Sigmoid colon (tissue), 4 donors: ENCODE data around the gene BPI.

Experiments
- EP300 ChIP-seq, 4 donors: sonication (generic); formaldehyde crosslinking; IDR thresholded peaks; one replicate each; pipeline ENCODE4 v1.6.1; 2017; ENCODE audit warnings: antibody characterized with exemption in 4 of 4
- POLR2A ChIP-seq, 2 donors: fragments of 450-650 bp; IDR thresholded peaks; one replicate each; pipeline ENCODE4 v1.6.1; 2016; ENCODE audit warnings: antibody characterized with exemption in 2 of 2, mild to moderate bottlenecking in 2 of 2, moderate library complexity in 2 of 2
- POLR2AphosphoS5 ChIP-seq, 4 donors: sonication (generic); formaldehyde crosslinking; IDR thresholded peaks; one replicate each; pipeline ENCODE4 v1.6.1; 2017; ENCODE audit warnings: antibody characterized with exemption in 4 of 4
- TF ChIP-seq, protein P1 (sequence below), 4 experiments: fragments of 450-650 bp in 3 of 4; fragments of 200-600 bp in 1 of 4; IDR thresholded peaks; one replicate each; pipeline ENCODE4 v1.5.1; 2016 to 2019; ENCODE audit warnings: antibody characterized with exemption in 4 of 4, mild to moderate bottlenecking in 3 of 4, moderate library complexity in 2 of 4

GRCh38 chr20:38278131-38278530 is 25.8 kb upstream of the BPI start:
- TF ChIP-seq POLR2A (IDR thresholded peaks at IDR 0.05) (no peak), POLR2AphosphoS5 (IDR thresholded peaks at IDR 0.05) (no peak), EP300 (IDR thresholded peaks at IDR 0.05) (no peak)
- TF ChIP-seq, protein P1, sequence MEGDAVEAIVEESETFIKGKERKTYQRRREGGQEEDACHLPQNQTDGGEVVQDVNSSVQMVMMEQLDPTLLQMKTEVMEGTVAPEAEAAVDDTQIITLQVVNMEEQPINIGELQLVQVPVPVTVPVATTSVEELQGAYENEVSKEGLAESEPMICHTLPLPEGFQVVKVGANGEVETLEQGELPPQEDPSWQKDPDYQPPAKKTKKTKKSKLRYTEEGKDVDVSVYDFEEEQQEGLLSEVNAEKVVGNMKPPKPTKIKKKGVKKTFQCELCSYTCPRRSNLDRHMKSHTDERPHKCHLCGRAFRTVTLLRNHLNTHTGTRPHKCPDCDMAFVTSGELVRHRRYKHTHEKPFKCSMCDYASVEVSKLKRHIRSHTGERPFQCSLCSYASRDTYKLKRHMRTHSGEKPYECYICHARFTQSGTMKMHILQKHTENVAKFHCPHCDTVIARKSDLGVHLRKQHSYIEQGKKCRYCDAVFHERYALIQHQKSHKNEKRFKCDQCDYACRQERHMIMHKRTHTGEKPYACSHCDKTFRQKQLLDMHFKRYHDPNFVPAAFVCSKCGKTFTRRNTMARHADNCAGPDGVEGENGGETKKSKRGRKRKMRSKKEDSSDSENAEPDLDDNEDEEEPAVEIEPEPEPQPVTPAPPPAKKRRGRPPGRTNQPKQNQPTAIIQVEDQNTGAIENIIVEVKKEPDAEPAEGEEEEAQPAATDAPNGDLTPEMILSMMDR (IDR thresholded peaks at IDR 0.05): no peak
